Kidney (tissue), 14 donors: Measurements from ENCODE around the gene ZCCHC7. TPM values are rescaled to one million over a fixed set of nuclear protein-coding genes. Genes with fewer than 3 reads are reported as not detected.

Experiments used
- DNase-seq, 5 donors: peaks; one replicate each; pipeline ENCODE4 v3.0.0-alpha.2; 2013 to 2020
- FAIRE-seq: peaks from 2 replicates; lab custom pipeline; 2012; peaks lifted over from hg19 to GRCh38; lab: Jason Lieb, UNC
- H3K27ac ChIP-seq, 2 donors: one replicate each; pipeline ENCODE4 v1.7.0; 2013; ENCODE audit warnings: low read depth in 2 of 2, low read length in 2 of 2, inconsistent platforms in 1 of 2
- H3K27me3 ChIP-seq: one replicate; pipeline ENCODE4 v1.7.1; 2013; ENCODE audit warnings: low read length, inconsistent platforms; ENCODE audit not compliant: control insufficient read depth, insufficient read depth
- H3K36me3 ChIP-seq, 3 donors: one replicate each; pipeline versions ENCODE4 v1.7.0 to v1.7.1; 2013; ENCODE audit warnings: low read length in 3 of 3, control low read depth in 1 of 3, inconsistent platforms in 1 of 3; ENCODE audit not compliant: insufficient read depth in 3 of 3, control insufficient read depth in 2 of 3
- H3K4me1 ChIP-seq, 3 donors: one replicate each; pipeline versions ENCODE4 v1.7.0 to v1.7.1; 2013; ENCODE audit warnings: low read length in 3 of 3, inconsistent platforms in 1 of 3, low read depth in 1 of 3; ENCODE audit not compliant: control insufficient read depth in 2 of 3, insufficient read depth in 2 of 3
- H3K4me3 ChIP-seq, 3 donors: one replicate each; pipeline versions ENCODE4 v1.7.0 to v1.8.1; 2013; ENCODE audit warnings: low read length in 3 of 3, control low read depth in 1 of 3, inconsistent platforms in 1 of 3
- H3K9ac ChIP-seq, 3 donors: one replicate each; pipeline versions ENCODE4 v1.7.0 to v1.7.1; 2013; ENCODE audit warnings: low read length in 3 of 3, control low read depth in 1 of 3, inconsistent platforms in 1 of 3
- H3K9me3 ChIP-seq, 3 donors: one replicate each; pipeline versions ENCODE4 v1.7.0 to v1.7.1; 2013; ENCODE audit warnings: low read length in 3 of 3, control low read depth in 1 of 3, inconsistent platforms in 1 of 3; ENCODE audit not compliant: control insufficient read depth in 2 of 3, insufficient read depth in 1 of 3
- CTCF ChIP-seq: IDR thresholded peaks from 3 replicates; pipeline ENCODE4 v1.5.1; 2012; ENCODE audit warnings: mild to moderate bottlenecking, moderate library complexity, borderline replicate concordance; ENCODE audit not compliant: insufficient read depth; ENCODE audit errors: extremely low read depth
- intact Hi-C: fragments of 100-400 bp; cut with DNase I; formaldehyde crosslinking; loops from one replicate; pipeline ENCODE4 v1.11.1; 2022
- polyA plus RNA-seq: library from polyadenylated mRNA; stranded (reverse); fragments of 350-450 nt; fragmentation: Illumina TruSeq; extraction: RNeasy Lipid Tissue Mini Kit (QIAGEN cat#74804); gene quantifications from one replicate; pipeline ENCODE4 v1.2.3, GENCODE V29; 2014; ENCODE audit warnings: low read depth, low replicate concordance; ENCODE audit not compliant: insufficient read depth
- total RNA-seq: library from RNA; stranded (reverse); fragmentation: NEBNext Ultra II Directional; extraction: Animal tissue kit (Norgen Biotek cat#: 25700); gene quantifications from one replicate; pipeline ENCODE4 v1.2.1, GENCODE V29; 2021
- donor health status: control.
- donor health status: control.
- donor health status: control.
- donor health status: control.
- donor health status: control.
- donor health status: DM: yes; HTN: yes; CAD: no.
- donor health status: Normal renal cell carcinoma (clear cell type).

The ZCCHC7 gene
- total and polyA plus RNA-seq, 2 donors from 2014 or later, result 7.2 to 22.3 TPM

- no peak overlapping the region for H3K9ac ChIP-seq
- FAIRE-seq (no peak), DNase-seq (no peak)
- no peak overlapping the region for H3K27ac ChIP-seq
- H3K27me3 ChIP-seq, result no peaks in the 10 kb centered on the region
- intact Hi-C loops, result no loop called here
- no peak overlapping the region for H3K4me3 ChIP-seq
- no peaks in the 10 kb centered on the region for H3K9me3 ChIP-seq
- no peaks in the 10 kb centered on the region for H3K36me3 ChIP-seq
- no peak for TF ChIP-seq CTCF
- no peaks in the 10 kb centered on the region for H3K4me1 ChIP-seq
These were observed 32.0 kb downstream of the ZCCHC7 start for GRCh38 chr9:37152365-37152764.

- no peak for TF ChIP-seq CTCF
- H3K36me3 ChIP-seq, result no peaks in the 10 kb centered on the region
- no peak for DNase-seq
- H3K9me3 ChIP-seq, result no peaks in the 10 kb centered on the region
- FAIRE-seq, result no peak
- intact Hi-C loops, result no loop called here
- no peaks in the 10 kb centered on the region for H3K4me1 ChIP-seq
- no peak overlapping the region for H3K9ac ChIP-seq
- H3K27me3 ChIP-seq, result no peaks in the 10 kb centered on the region
- no peak overlapping the region for H3K4me3 ChIP-seq
- no peak overlapping the region for H3K27ac ChIP-seq
These were observed 35.2 kb downstream of the ZCCHC7 start for GRCh38 chr9:37155601-37156000.

GRCh38 chr9:37156205-37156604 lies 35.8 kb downstream of the ZCCHC7 start:
- FAIRE-seq, result no peak
- no peak for DNase-seq
- TF ChIP-seq CTCF, result no peak
- intact Hi-C loops, result no loop called here
- H3K9me3 ChIP-seq, result no peaks in the 10 kb centered on the region
- H3K4me3 ChIP-seq, result no peak overlapping the region
- H3K36me3 ChIP-seq, result no peaks in the 10 kb centered on the region
- H3K27ac ChIP-seq, result no peak overlapping the region
- H3K9ac ChIP-seq, result no peak overlapping the region
- no peaks in the 10 kb centered on the region for H3K27me3 ChIP-seq
- H3K4me1 ChIP-seq, result no peaks in the 10 kb centered on the region

GRCh38 chr9:37156781-37157356 lies 36.5 kb downstream of the ZCCHC7 start:
- Histone ChIP-seq H3K4me1 (no peaks in the 10 kb centered on the region), H3K36me3 (no peaks in the 10 kb centered on the region), H3K4me3 (no peak overlapping the region), H3K27ac (no peak overlapping the region), H3K27me3 (no peaks in the 10 kb centered on the region), H3K9me3 (no peaks in the 10 kb centered on the region), H3K9ac (no peak overlapping the region)
- TF ChIP-seq CTCF, result no peak
- no peak for FAIRE-seq
- no peak for DNase-seq
- intact Hi-C loops, result no loop called here
